ENCODE results near the gene GNB4.

- no peak for TF ChIP-seq POLR2A (IDR thresholded peaks at IDR 0.05)
- TF ChIP-seq CTCF (IDR thresholded peaks at IDR 0.05), result no peak
- TF ChIP-seq POLR2AphosphoS5 (IDR thresholded peaks at IDR 0.05), result no peak
- no peak for TF ChIP-seq EP300 (IDR thresholded peaks at IDR 0.05)
These were observed 47.0 kb downstream of the GNB4 start for GRCh38 chr3:179404307-179404706.
